ENCODE results near the gene SMAD3. TPM values are rescaled to one million over a fixed set of nuclear protein-coding genes. Genes with fewer than 3 reads are reported as not detected.

SMAD3 gene
- total and polyA plus RNA-seq, 4 donors: 10.9 to 41.6 (median 23.4) TPM

- peaks cover 22 to 51% (median 28%) of the 10 kb centered on the region in 5 donors for H3K4me1 ChIP-seq (ENCODE audit: control insufficient read depth in 5 of 5, insufficient read depth in 5 of 5, low read length in 5 of 5)
- ATAC-seq (ENCODE audit: insufficient read depth, low FRiP score) (no peak), DNase-seq (no peak)
- no peak overlapping the region for H3K27ac ChIP-seq (ENCODE audit: low read depth in 1 of 2, low read length in 1 of 2)
- TF ChIP-seq CTCF (IDR thresholded peaks at IDR 0.05; ENCODE audit: control extremely low read depth, extremely low read depth): no peak
- 25 to 63% methylated on average over 7 of the region's 7 CpGs for WGBS, 2 donors
- peaks cover 0 to 3% (median 0%) of the 10 kb centered on the region in 4 donors for H3K36me3 ChIP-seq (ENCODE audit: control insufficient read depth in 4 of 4, insufficient read depth in 4 of 4, low read length in 4 of 4)
- no peak overlapping the region for H3K4me3 ChIP-seq
- H3K9me3 ChIP-seq (ENCODE audit: control insufficient read depth in 4 of 4, insufficient read depth in 3 of 4, low read length in 3 of 4): no peaks in the 10 kb centered on the region
- H3K27me3 ChIP-seq (ENCODE audit: control insufficient read depth in 3 of 3, insufficient read depth in 3 of 3, low read length in 2 of 3): no peaks in the 10 kb centered on the region
- no peak overlapping the region for H3K9ac ChIP-seq (ENCODE audit: insufficient read depth in 1 of 2, low read length in 2 of 2)
Measured at GRCh38 chr15:67093504-67093862, 28.1 kb downstream of the SMAD3 start.

- no peak for TF ChIP-seq CTCF (IDR thresholded peaks at IDR 0.05; ENCODE audit: control extremely low read depth, extremely low read depth)
- DNase-seq (no peak), ATAC-seq (ENCODE audit: insufficient read depth, low FRiP score) (no peak)
- Histone ChIP-seq H3K4me1 (ENCODE audit: control insufficient read depth in 5 of 5, insufficient read depth in 5 of 5, low read length in 5 of 5) (peaks cover 22 to 53% (median 32%) of the 10 kb centered on the region in 5 donors), H3K36me3 (ENCODE audit: control insufficient read depth in 4 of 4, insufficient read depth in 4 of 4, low read length in 4 of 4) (peaks cover 0 to 3% (median 0%) of the 10 kb centered on the region in 4 donors), H3K27me3 (ENCODE audit: control insufficient read depth in 3 of 3, insufficient read depth in 3 of 3, low read length in 2 of 3) (no peaks in the 10 kb centered on the region), H3K27ac (ENCODE audit: low read depth in 1 of 2, low read length in 1 of 2) (no peak overlapping the region), H3K9me3 (ENCODE audit: control insufficient read depth in 4 of 4, insufficient read depth in 3 of 4, low read length in 3 of 4) (no peaks in the 10 kb centered on the region), H3K9ac (ENCODE audit: insufficient read depth in 1 of 2, low read length in 2 of 2) (no peak overlapping the region), H3K4me3 (no peak overlapping the region)
- 74 to 79% methylated on average over 15 of the region's 15 CpGs for WGBS, 2 donors
Measured at GRCh38 chr15:67094001-67094826, 28.8 kb downstream of the SMAD3 start.

GRCh38 chr15:67095912-67096311 lies 30.5 kb downstream of the SMAD3 start:
- Histone ChIP-seq H3K36me3 (ENCODE audit: control insufficient read depth in 4 of 4, insufficient read depth in 4 of 4, low read length in 4 of 4) (peaks cover 0 to 3% (median 0%) of the 10 kb centered on the region in 4 donors), H3K9ac (ENCODE audit: insufficient read depth in 1 of 2, low read length in 2 of 2) (no peak overlapping the region), H3K4me1 (ENCODE audit: control insufficient read depth in 5 of 5, insufficient read depth in 5 of 5, low read length in 5 of 5) (peaks cover 9 to 41% (median 23%) of the 10 kb centered on the region in 5 donors), H3K27ac (ENCODE audit: low read depth in 1 of 2, low read length in 1 of 2) (no peak overlapping the region), H3K9me3 (ENCODE audit: control insufficient read depth in 4 of 4, insufficient read depth in 3 of 4, low read length in 3 of 4) (no peaks in the 10 kb centered on the region), H3K4me3 (no peak overlapping the region), H3K27me3 (ENCODE audit: control insufficient read depth in 3 of 3, insufficient read depth in 3 of 3, low read length in 2 of 3) (no peaks in the 10 kb centered on the region)
- WGBS, 2 donors: 82 to 83% methylated on average over 7 of the region's 7 CpGs
- TF ChIP-seq CTCF (IDR thresholded peaks at IDR 0.05; ENCODE audit: control extremely low read depth, extremely low read depth): no peak
- ATAC-seq (ENCODE audit: insufficient read depth, low FRiP score) (no peak), DNase-seq (no peak)
